ENCODE results near the gene CEP41. TPM values are rescaled to one million over a fixed set of nuclear protein-coding genes. Genes with fewer than 3 reads are reported as not detected.

CEP41 gene
- total and polyA plus RNA-seq, 10 of the 15 experiments (the other 5 are each of a cell fraction or from before 2014, with no cell fraction given), result 11.4 to 43.0 (median 24.7) TPM

DNA sequence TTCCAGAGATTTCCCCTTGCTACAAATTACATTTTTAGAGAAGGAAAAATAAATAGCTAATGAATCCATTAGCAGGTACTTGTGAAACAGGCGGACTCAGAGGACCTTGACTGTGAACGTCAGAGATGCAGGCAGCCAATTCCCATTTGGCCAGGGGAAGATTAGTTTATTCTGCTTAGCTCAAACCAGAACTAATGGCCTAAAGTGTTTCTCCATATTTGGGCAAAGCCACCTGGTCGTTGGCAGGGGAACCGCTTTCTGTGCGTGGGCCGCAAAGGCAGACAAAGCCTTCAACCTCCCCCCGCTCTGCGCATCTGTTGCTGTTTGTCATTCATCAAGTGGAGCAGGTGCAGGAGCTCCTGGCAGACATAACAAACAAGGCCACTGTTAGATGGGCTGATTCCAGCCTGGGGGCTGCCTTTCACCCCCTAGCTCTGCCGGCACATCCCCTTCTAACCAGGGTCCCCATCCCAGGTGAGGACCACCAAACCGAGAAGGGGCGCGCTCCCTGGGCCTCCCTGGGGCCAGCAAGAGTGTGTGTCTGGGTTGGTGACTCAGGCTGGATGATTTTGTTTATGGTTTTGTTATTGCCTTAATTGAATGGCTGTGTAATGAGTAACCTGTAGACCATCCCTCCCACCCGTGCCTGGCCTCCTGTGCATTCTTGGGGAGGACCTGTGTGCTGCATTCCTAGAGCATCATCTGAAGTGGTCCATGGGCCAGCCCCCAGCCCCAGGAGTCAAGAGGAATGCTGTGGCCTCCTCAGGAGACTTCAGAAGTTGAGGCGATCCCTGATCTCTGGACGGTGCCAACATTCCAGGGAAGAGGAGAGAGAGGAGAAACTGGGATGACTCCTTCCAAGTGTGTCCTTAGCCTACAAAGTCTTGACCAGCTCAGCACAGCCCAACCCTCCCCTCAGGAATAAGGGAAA is 75.0 kb downstream of the CEP41 start (continued):
- TF ChIP-seq NKRF (conservative IDR thresholded peaks at IDR 0.05) (no peak), CTCF (IDR thresholded peaks at IDR 0.05 in 2 of 3, conservative IDR thresholded peaks at IDR 0.05 in 1 of 3; ENCODE audit: control insufficient read depth in 2 of 3, extremely low read depth in 1 of 3, insufficient read depth in 1 of 3, low read depth in 3 of 3, low read length in 3 of 3) (no peak), NRF1 (conservative IDR thresholded peaks at IDR 0.05; ENCODE audit: low read depth, low read length) (no peak), EED (IDR thresholded peaks at IDR 0.05; ENCODE audit: low read depth) (0 out of 2 replicates have a peak, but pooled peaks have one; percentile 27), ZNF622 (IDR thresholded peaks at IDR 0.05) (no peak), GABPA (IDR thresholded peaks at IDR 0.05; ENCODE audit: low read depth) (no peak), EGR1 (IDR thresholded peaks at IDR 0.05; ENCODE audit: borderline replicate concordance in 1 of 2, low read depth in 2 of 2, low read length in 2 of 2) (peak in 1 of 2 experiments; percentile 89; a peak in 2 of 3 replicates), POLR2AphosphoS5 (IDR thresholded peaks at IDR 0.05; ENCODE audit: low read length) (peak; percentile 70), PAX5 (IDR thresholded peaks at IDR 0.05; ENCODE audit: borderline replicate concordance, low read depth, low read length) (no peak), CEBPB (IDR thresholded peaks at IDR 0.05; ENCODE audit: borderline replicate concordance in 1 of 2, low read depth in 2 of 2, low read length in 2 of 2) (no peak), SIX5 (IDR thresholded peaks at IDR 0.05; ENCODE audit: low read depth, low read length, severe bottlenecking) (no peak), ZNF24 (IDR thresholded peaks at IDR 0.05) (no peak), WRNIP1 (IDR thresholded peaks at IDR 0.05; ENCODE audit: borderline replicate concordance, low read depth, low read length) (no peak), SREBF2 (IDR thresholded peaks at IDR 0.05; ENCODE audit: low read length) (no peak), DPF2 (IDR thresholded peaks at IDR 0.05) (peak; percentile 45), ZNF207 (IDR thresholded peaks at IDR 0.05; ENCODE audit: borderline replicate concordance) (no peak)
- TF ChIP-seq, protein P1, sequence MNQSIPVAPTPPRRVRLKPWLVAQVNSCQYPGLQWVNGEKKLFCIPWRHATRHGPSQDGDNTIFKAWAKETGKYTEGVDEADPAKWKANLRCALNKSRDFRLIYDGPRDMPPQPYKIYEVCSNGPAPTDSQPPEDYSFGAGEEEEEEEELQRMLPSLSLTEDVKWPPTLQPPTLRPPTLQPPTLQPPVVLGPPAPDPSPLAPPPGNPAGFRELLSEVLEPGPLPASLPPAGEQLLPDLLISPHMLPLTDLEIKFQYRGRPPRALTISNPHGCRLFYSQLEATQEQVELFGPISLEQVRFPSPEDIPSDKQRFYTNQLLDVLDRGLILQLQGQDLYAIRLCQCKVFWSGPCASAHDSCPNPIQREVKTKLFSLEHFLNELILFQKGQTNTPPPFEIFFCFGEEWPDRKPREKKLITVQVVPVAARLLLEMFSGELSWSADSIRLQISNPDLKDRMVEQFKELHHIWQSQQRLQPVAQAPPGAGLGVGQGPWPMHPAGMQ (IDR thresholded peaks at IDR 0.05; ENCODE audit: borderline replicate concordance), result no peak
- TF ChIP-seq, protein P2, sequence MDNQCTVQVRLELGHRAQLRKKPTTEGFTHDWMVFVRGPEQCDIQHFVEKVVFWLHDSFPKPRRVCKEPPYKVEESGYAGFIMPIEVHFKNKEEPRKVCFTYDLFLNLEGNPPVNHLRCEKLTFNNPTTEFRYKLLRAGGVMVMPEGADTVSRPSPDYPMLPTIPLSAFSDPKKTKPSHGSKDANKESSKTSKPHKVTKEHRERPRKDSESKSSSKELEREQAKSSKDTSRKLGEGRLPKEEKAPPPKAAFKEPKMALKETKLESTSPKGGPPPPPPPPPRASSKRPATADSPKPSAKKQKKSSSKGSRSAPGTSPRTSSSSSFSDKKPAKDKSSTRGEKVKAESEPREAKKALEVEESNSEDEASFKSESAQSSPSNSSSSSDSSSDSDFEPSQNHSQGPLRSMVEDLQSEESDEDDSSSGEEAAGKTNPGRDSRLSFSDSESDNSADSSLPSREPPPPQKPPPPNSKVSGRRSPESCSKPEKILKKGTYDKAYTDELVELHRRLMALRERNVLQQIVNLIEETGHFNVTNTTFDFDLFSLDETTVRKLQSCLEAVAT (IDR thresholded peaks at IDR 0.05), result no peak
- TF ChIP-seq, protein P3, sequence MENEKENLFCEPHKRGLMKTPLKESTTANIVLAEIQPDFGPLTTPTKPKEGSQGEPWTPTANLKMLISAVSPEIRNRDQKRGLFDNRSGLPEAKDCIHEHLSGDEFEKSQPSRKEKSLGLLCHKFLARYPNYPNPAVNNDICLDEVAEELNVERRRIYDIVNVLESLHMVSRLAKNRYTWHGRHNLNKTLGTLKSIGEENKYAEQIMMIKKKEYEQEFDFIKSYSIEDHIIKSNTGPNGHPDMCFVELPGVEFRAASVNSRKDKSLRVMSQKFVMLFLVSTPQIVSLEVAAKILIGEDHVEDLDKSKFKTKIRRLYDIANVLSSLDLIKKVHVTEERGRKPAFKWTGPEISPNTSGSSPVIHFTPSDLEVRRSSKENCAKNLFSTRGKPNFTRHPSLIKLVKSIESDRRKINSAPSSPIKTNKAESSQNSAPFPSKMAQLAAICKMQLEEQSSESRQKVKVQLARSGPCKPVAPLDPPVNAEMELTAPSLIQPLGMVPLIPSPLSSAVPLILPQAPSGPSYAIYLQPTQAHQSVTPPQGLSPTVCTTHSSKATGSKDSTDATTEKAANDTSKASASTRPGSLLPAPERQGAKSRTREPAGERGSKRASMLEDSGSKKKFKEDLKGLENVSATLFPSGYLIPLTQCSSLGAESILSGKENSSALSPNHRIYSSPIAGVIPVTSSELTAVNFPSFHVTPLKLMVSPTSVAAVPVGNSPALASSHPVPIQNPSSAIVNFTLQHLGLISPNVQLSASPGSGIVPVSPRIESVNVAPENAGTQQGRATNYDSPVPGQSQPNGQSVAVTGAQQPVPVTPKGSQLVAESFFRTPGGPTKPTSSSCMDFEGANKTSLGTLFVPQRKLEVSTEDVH (IDR thresholded peaks at IDR 0.05; ENCODE audit: low read depth, partially characterized antibody), result no peak

Measured in GM12878 (cell line).